CD4-positive, alpha-beta T cell treated with Interleukin-1 beta for 1 hour (primary cell): Measurements from ENCODE around the gene SUN5.
"Not testable (repeated sequence)": the region's sequence is repeated elsewhere in the genome, so short reads cannot be mapped to it uniquely, and the experiment has no call there.

ENCODE experiments used
- DNase-seq, 2 donors: peaks; one replicate each; pipeline ENCODE4 v3.0.0-alpha.2; 2020 to 2022

SUN5 gene

DNA sequence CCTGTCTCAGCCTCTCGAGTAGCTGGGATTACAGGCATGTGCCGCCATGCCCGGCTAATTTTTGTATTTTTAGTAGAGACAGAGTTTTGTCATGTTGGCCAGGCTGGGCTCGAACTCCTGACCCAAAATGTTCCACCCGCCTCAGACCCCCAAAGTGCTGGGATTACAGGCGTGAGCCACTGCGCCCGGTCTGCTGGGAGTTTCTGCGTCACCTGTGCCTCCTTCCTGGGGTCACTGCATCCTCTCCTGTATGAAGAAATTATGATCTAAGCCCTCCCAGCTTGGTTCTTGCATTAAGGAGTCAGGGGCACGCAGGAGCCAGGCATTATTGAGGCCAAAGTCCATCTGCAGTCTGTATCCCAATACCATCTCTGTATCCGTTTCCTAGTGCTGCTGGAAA is 41.6 kb downstream of the SUN5 start:
- not testable (repeated sequence) for DNase-seq

DNA sequence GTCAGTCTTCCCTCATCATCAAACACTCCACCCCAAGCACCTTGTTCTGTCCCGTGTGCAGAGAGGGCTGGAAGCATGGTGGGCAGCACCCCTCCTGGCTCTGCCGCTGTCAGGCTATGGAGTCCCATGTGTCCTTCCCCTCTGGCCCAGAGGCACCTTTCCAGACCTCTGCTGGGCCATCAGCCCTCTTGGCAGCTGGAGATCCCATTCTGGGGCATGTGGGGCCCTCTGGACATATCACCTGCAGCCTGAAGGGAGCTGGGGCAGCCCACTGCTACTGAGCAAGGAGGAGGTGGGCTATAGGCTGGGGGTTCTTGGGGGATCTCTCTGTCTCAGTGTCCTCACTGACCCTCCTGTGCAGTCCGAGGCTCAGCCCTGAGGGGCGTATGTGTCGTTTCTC is 42.2 kb downstream of the SUN5 start:
- DNase-seq, result no peak

GRCh38 chr20:32960849-32961731 is 43.1 kb downstream of the SUN5 start:
- DNase-seq, result no peak

DNA sequence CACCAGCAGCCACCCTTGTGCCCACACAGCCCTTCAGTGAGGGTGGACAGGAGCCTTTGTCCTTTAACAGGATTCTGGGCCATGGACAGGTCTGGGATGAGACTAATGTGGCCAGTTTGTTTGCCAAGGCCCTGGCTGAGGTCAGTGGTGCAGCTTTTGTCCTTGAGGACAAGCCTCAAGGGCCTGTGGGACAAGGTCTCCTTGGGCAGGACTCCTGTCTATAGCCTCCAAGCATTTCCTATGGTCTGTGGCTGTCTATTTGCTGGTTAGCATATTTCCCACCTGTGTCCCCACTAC is 44.1 kb downstream of the SUN5 start:
- DNase-seq, result no peak

DNA sequence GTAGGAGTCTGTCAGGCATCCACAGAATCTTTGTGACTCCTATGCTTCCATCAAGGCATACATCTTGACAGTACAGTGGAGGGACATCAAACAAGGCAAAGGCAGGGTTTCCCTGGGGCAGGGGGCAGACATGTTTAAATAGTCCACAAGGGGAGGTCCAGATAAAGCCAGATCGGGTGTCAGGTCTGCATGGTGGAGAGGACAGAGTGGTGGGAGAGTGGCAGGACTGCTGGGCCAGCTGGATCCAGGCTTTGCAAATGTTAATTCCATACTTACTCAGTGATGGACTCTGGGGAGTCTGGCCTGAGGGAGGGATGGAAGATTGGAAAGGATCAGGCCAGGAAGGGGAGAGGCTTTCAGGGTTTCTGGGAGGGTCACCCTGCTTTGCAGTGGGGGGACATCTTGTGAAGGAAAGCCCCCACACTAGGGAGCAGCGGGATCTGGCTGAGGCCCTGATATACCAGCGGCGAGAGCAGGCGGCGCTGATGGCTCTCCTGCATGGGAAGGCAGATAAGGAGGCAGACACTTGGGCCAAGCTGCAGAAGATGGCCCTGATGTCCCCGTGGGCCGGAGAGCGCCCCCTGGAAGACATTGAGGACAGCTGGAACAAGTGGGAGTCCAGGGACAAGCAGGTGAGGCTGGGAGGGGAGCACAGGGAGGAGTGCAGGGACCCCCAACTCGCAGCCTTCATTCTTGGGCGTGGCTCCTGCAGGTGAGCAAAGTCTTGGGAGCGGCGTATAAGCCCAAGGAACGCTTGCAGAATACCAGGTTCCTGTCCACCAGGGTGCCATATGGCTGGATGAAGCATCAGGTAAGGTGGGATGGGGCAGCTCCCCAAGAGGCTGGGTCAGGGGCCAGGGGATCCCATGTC is 44.6 kb downstream of the SUN5 start:
- DNase-seq, result no peak

DNA sequence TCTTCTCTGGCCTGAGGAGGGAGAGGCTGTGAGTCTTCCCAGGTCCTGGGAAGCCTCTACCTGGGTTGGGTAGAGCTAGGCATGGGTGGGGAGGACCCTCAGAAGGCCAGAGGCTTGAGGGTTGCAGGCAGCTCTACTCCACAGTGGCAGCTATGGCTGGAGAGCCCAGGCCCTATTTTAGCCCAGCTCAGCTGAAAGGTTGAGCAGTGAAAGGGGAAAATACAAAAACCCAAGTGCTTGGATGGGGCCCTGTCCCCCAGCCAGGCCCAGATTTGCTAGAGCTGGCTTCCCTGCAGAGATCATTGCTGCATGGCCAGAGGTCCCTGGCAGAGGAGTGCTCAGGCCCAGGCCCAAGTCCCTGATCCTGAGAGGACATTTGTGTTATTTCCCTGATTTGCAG is 45.7 kb downstream of the SUN5 start:
- no peak for DNase-seq

DNA sequence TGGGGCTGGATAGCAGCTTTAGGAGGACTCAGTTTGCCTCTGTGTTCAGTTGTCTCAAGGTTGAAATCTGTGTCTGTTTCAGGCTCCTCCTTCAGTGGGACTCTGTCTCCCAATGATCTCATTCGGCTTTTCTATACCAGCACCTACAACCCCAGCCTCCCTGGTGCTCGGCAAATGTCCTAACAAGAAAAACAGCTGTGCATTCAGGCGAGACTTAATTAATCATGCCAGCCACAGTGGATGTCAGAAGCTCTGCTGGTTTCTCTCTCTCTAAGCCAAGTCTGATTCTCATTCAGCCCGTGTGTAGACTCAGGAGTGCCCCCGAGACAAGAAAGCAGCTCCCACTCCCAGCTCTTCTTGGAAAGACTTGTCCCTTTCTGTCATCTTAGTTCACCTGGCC is 46.8 kb downstream of the SUN5 start:
- no peak for DNase-seq

GRCh38 chr20:32950539-32950938 is 53.7 kb downstream of the SUN5 start:
- DNase-seq, result not testable (repeated sequence)

- DNase-seq, result no peak
Measured at GRCh38 chr20:32946629-32947028, 57.6 kb downstream of the SUN5 start.

DNA sequence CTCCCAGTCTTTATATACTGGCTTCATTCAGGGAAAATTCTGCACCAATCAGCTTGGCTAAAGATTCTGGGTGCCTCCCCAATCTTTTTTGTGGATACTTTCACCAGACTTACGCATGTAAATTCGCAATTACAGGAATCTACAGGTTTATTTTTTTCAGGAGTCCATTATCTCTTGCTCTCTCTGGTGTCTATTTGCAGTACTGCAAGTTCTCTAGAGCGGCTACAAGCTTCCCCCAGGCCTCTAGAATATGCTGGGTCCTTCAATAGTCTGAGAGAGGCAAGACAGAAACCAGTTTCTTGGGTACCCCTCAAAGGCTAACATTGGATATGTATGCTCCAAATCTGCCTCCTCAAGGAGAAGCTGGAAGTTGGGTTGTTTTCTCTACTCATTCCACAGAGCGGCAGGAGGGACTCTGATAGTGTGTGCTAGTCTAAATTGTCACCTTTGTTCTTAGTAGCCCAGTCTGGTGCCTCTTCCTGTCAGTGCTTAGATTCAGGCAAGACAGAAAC is 58.5 kb downstream of the SUN5 start:
- peak in 1 of 2 donors; percentile 55 for DNase-seq

DNA sequence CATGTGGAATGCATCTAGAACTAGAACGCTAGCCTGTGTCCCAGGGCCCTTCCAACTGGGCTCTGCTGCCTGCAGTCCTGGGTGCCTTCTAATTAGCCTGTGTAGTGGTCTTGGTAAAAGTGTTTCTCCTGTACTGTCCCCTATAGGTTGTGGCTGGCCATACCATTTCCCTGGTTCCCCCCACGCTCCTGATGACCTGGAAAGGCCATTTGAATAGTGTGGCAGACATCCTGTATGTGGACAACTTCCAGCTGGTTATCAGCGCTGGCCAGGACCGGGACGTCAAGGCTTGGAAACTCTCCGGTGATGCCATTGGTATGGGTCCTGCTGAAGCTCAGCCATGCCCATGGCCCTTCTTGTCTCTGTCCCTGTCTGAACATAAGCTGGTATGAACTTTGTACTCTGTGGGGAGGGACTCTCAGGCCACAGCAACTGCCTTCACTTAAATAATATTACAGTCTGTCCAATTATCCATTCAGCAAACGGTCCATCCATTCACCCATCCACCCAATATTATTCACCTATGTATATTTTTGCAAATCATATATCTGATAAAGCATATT is 60.7 kb downstream of the SUN5 start:
- DNase-seq, result no peak

- DNase-seq, result no peak
Measured at GRCh38 chr20:32941155-32941885, 62.9 kb downstream of the SUN5 start.

- no peak for DNase-seq
Measured at GRCh38 chr20:32934580-32934979, 69.7 kb downstream of the SUN5 start.
